Body of pancreas (tissue), 4 donors: Measurements from ENCODE around the gene MGAT3.

Experiments used
- POLR2A ChIP-seq, 3 donors: fragments of 450-650 bp; IDR thresholded peaks; one replicate each; pipeline ENCODE4 v1.6.1; 2016; ENCODE audit warnings: antibody characterized with exemption in 3 of 3, mild to moderate bottlenecking in 2 of 3
- TF ChIP-seq, protein P1 (sequence below), 7 experiments: fragments of 450-650 bp in 4 of 7; fragments of 200-600 bp in 3 of 7; sonication (generic) in 3 of 7; IDR thresholded peaks; one replicate each; pipeline ENCODE4 v1.5.1; 2016 to 2019; ENCODE audit warnings: antibody characterized with exemption in 7 of 7

DNA sequence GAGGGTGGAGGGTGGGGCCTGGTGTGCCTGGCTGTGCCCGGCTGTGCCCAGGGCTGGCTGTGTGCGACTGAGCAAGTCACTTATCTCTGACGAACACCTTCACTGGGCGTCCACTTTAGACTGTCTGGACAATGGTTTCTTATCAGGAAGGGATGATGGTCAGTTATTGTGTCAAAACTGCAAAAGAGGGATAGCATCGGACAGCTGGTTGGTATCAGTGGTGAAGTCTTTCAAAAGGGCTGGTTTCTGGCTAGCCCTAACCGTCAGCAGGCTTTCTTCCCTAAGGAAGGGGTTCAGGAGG, 4.1 kb upstream of the MGAT3 start:
- TF ChIP-seq, protein P1, sequence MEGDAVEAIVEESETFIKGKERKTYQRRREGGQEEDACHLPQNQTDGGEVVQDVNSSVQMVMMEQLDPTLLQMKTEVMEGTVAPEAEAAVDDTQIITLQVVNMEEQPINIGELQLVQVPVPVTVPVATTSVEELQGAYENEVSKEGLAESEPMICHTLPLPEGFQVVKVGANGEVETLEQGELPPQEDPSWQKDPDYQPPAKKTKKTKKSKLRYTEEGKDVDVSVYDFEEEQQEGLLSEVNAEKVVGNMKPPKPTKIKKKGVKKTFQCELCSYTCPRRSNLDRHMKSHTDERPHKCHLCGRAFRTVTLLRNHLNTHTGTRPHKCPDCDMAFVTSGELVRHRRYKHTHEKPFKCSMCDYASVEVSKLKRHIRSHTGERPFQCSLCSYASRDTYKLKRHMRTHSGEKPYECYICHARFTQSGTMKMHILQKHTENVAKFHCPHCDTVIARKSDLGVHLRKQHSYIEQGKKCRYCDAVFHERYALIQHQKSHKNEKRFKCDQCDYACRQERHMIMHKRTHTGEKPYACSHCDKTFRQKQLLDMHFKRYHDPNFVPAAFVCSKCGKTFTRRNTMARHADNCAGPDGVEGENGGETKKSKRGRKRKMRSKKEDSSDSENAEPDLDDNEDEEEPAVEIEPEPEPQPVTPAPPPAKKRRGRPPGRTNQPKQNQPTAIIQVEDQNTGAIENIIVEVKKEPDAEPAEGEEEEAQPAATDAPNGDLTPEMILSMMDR (IDR thresholded peaks at IDR 0.05) = no peak
- no peak for TF ChIP-seq POLR2A (IDR thresholded peaks at IDR 0.05)
